ENCODE results near the gene BCAM. TPM values are rescaled to one million over a fixed set of nuclear protein-coding genes. Genes with fewer than 3 reads are reported as not detected.

The BCAM gene
- total and polyA plus RNA-seq, 2 of the 4 experiments (the other 2 are of a cell fraction), result 2.3 to 35.7 TPM

GRCh38 chr19:44795398-44795987, 13.4 kb upstream of the BCAM start:
- H2AFZ ChIP-seq (replicated peaks; ENCODE audit: low read length, poor library complexity), result no peak overlapping the region
- H3K4me2 ChIP-seq (ENCODE audit: low read depth, low read length), result no peak overlapping the region
- intact Hi-C loops (cut with micrococcal nuclease), result no loop called here
- no peak overlapping the region for H4K8ac ChIP-seq (ENCODE audit: low read depth in 2 of 2, low read length in 2 of 2)
- peaks cover 4% of the 10 kb centered on the region for H3K4me1 ChIP-seq (ENCODE audit: control insufficient read depth, insufficient read depth, low read length)
- no peak overlapping the region for H3K4ac ChIP-seq (ENCODE audit: low read depth, low read length)
- H2AK5ac ChIP-seq (ENCODE audit: low read depth, low read length), result no peak overlapping the region
- DNase-seq (no peak), ATAC-seq (ENCODE audit: low read depth) (no peak)
- no peaks in the 10 kb centered on the region for H3K9me3 ChIP-seq (ENCODE audit: control insufficient read depth, insufficient read depth, low read length)
- dilution Hi-C loops (cut with HindIII; ENCODE audit: low sequenced_read_pairs, unreplicated experiment), result no loop called here
- no peak overlapping the region for H2BK20ac ChIP-seq (ENCODE audit: low read depth, low read length)
- no peak overlapping the region for H3K4me3 ChIP-seq (ENCODE audit: insufficient read depth, low read depth, low read length)
- no peak overlapping the region for H3K27ac ChIP-seq (ENCODE audit: insufficient read depth, low read length)
- POLR2A ChIA-PET (ENCODE audit: unreplicated experiment), result no interaction called here
- in situ Hi-C loops (cut with MboI; ENCODE audit: low sequenced_read_pairs), result loop anchor here (25.0 kb wide), 1 partner anchor 233 kb away; no protein-coding TSS in a partner anchor
- no peak overlapping the region for H2AK9ac ChIP-seq (replicated peaks; ENCODE audit: low read depth, low read length, poor library complexity)
- no peaks in the 10 kb centered on the region for H3K36me3 ChIP-seq (ENCODE audit: control insufficient read depth, insufficient read depth, low read length)
- 86% methylated on average over 5 of the region's 13 CpGs; no CpG with 5 or more reads in 1 of the 2 experiments for WGBS, 2 experiments (ENCODE audit: extremely low coverage in 2 of 2, insufficient read length in 1 of 2)
- no peak overlapping the region for H2BK15ac ChIP-seq (ENCODE audit: low read depth, low read length)
- H3K9me1 ChIP-seq (ENCODE audit: insufficient read depth, low read length), result no peaks in the 10 kb centered on the region
- H3K23ac ChIP-seq (ENCODE audit: low read depth, low read length), result no peak overlapping the region
- no peak overlapping the region for H3K18ac ChIP-seq (ENCODE audit: low read depth, low read length)
- no peak overlapping the region for H4K5ac ChIP-seq (ENCODE audit: low read depth, low read length)
- no peak overlapping the region for H3K56ac ChIP-seq (ENCODE audit: extremely low read depth, insufficient read depth, low read length)
- H3K27me3 ChIP-seq (ENCODE audit: control insufficient read depth, insufficient read depth, low read length), result no peaks in the 10 kb centered on the region
- BruUV-seq (replicated peaks), result no TSS peak
- CTCF ChIA-PET, result no interaction called here
- no peak overlapping the region for H2BK5ac ChIP-seq (ENCODE audit: low read depth, low read length, poor library complexity, severe bottlenecking)
- no peak overlapping the region for H4K91ac ChIP-seq (ENCODE audit: insufficient read depth, low read depth, low read length)
- no peak overlapping the region for H2BK120ac ChIP-seq (ENCODE audit: low read depth, low read length)
- no peak overlapping the region for H3K14ac ChIP-seq (replicated peaks; ENCODE audit: low read depth, low read length)
- no peaks in the 10 kb centered on the region for H4K20me1 ChIP-seq (ENCODE audit: insufficient read depth, low read length)
- H3K9ac ChIP-seq (ENCODE audit: low read depth, low read length), result no peak overlapping the region
- H3K79me1 ChIP-seq (ENCODE audit: low read depth in 1 of 2, low read length in 2 of 2), result no peaks in the 10 kb centered on the region
- TF ChIP-seq FOS (IDR thresholded peaks at IDR 0.05; ENCODE audit: low read depth, low read length) (no peak), POLR2A (IDR thresholded peaks at IDR 0.05; ENCODE audit: low read depth, low read length) (no peak), SMC3 (IDR thresholded peaks at IDR 0.05; ENCODE audit: low read depth, low read length) (no peak), ELK1 (IDR thresholded peaks at IDR 0.05; ENCODE audit: borderline replicate concordance, low read depth, low read length) (no peak), CEBPB (IDR thresholded peaks at IDR 0.05; ENCODE audit: low read depth, low read length) (no peak), MAFK (IDR thresholded peaks at IDR 0.05; ENCODE audit: low read depth, low read length) (no peak), RCOR1 (IDR thresholded peaks at IDR 0.05; ENCODE audit: insufficient replicate concordance, low read length) (no peak), MXI1 (IDR thresholded peaks at IDR 0.05; ENCODE audit: borderline replicate concordance, low read depth, low read length) (no peak), MAZ (IDR thresholded peaks at IDR 0.05; ENCODE audit: borderline replicate concordance, low read depth, low read length) (no peak), CHD1 (IDR thresholded peaks at IDR 0.05; ENCODE audit: low read depth, low read length) (no peak), CTCF (conservative IDR thresholded peaks at IDR 0.05; ENCODE audit: low read depth, low read length) (no peak), RAD21 (IDR thresholded peaks at IDR 0.05; ENCODE audit: low read length) (no peak), BHLHE40 (IDR thresholded peaks at IDR 0.05; ENCODE audit: low read depth, low read length) (no peak), RFX5 (IDR thresholded peaks at IDR 0.05; ENCODE audit: low read depth, low read length) (no peak), NFE2L2 (IDR thresholded peaks at IDR 0.05; ENCODE audit: low read depth, low read length) (no peak)
- TF ChIP-seq, protein P1, sequence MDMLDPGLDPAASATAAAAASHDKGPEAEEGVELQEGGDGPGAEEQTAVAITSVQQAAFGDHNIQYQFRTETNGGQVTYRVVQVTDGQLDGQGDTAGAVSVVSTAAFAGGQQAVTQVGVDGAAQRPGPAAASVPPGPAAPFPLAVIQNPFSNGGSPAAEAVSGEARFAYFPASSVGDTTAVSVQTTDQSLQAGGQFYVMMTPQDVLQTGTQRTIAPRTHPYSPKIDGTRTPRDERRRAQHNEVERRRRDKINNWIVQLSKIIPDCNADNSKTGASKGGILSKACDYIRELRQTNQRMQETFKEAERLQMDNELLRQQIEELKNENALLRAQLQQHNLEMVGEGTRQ (IDR thresholded peaks at IDR 0.05; ENCODE audit: low read depth, low read length), result no peak
